Liver (tissue), 9 donors: ENCODE measurements around the gene SMIM10L2A. TPM values are rescaled to one million over a fixed set of nuclear protein-coding genes. Genes with fewer than 3 reads are reported as not detected.

Source experiments
- DNase-seq: peaks from one replicate; pipeline ENCODE4 v3.0.0-alpha.2; 2017; ENCODE audit warnings: low spot score
- H3K27ac ChIP-seq, 2 donors: one replicate each; pipeline ENCODE4 v1.7.0; 2013; ENCODE audit warnings: inconsistent platforms in 2 of 2, low read length in 2 of 2, control low read depth in 1 of 2, low read depth in 1 of 2, mild to moderate bottlenecking in 1 of 2
- H3K27me3 ChIP-seq, 4 donors: one replicate each; pipeline versions ENCODE4 v1.6.1 to v1.7.0; 2013; ENCODE audit warnings: low read length in 3 of 4, inconsistent platforms in 1 of 4, mild to moderate bottlenecking in 1 of 4, moderate library complexity in 1 of 4; ENCODE audit not compliant: control insufficient read depth in 4 of 4, insufficient read depth in 4 of 4
- H3K36me3 ChIP-seq, 4 donors: one replicate each; pipeline versions ENCODE4 v1.6.1 to v1.7.0; 2013; ENCODE audit warnings: low read length in 3 of 4, mild to moderate bottlenecking in 3 of 4, low read depth in 1 of 4, moderate library complexity in 1 of 4; ENCODE audit not compliant: control insufficient read depth in 4 of 4, insufficient read depth in 3 of 4
- H3K4me1 ChIP-seq, 4 donors: one replicate each; pipeline versions ENCODE4 v1.6.1 to v1.7.0; 2013; ENCODE audit warnings: low read length in 3 of 4, mild to moderate bottlenecking in 3 of 4, moderate library complexity in 1 of 4; ENCODE audit not compliant: control insufficient read depth in 4 of 4, insufficient read depth in 4 of 4
- H3K4me3 ChIP-seq, 3 donors: one replicate each; pipeline versions ENCODE4 v1.6.1 to v1.7.0; 2013; ENCODE audit warnings: low read length in 3 of 3, control low read depth in 1 of 3, low read depth in 1 of 3, mild to moderate bottlenecking in 1 of 3
- H3K9ac ChIP-seq, 2 donors: one replicate each; pipeline ENCODE4 v1.7.0; 2013; ENCODE audit warnings: low read length in 2 of 2, mild to moderate bottlenecking in 2 of 2, moderate library complexity in 2 of 2, control low read depth in 1 of 2, low read depth in 1 of 2
- H3K9me3 ChIP-seq, 4 donors: one replicate each; pipeline versions ENCODE4 v1.6.1 to v1.7.0; 2013; ENCODE audit warnings: low read length in 3 of 4; ENCODE audit not compliant: control insufficient read depth in 4 of 4
- EGR1 ChIP-seq, 2 donors: IDR thresholded peaks; 2 replicates each; pipeline ENCODE4 v1.6.1; 2016 to 2018; ENCODE audit warnings: antibody characterized with exemption in 2 of 2, low read depth in 2 of 2
- FOXA1 ChIP-seq: IDR thresholded peaks from 2 replicates; pipeline ENCODE4 v1.6.1; 2016; ENCODE audit warnings: antibody characterized with exemption
- FOXA2 ChIP-seq: IDR thresholded peaks from 2 replicates; pipeline ENCODE4 v1.6.1; 2016; ENCODE audit warnings: antibody characterized with exemption
- HNF4A ChIP-seq, 2 donors: conservative IDR thresholded peaks; 2 replicates each; pipeline ENCODE4 v1.6.1; 2016; ENCODE audit warnings: antibody characterized with exemption in 2 of 2, mild to moderate bottlenecking in 2 of 2
- HNF4G ChIP-seq: IDR thresholded peaks from 2 replicates; pipeline ENCODE4 v1.6.1; 2016; ENCODE audit warnings: antibody characterized with exemption
- JUND ChIP-seq, 2 donors: IDR thresholded peaks; 2 replicates each; pipeline ENCODE4 v1.6.1; 2016; ENCODE audit warnings: antibody characterized with exemption in 2 of 2
- MAX ChIP-seq: IDR thresholded peaks from 2 replicates; pipeline ENCODE4 v1.6.1; 2016; ENCODE audit warnings: antibody characterized with exemption
- RAD21 ChIP-seq, 2 donors: IDR thresholded peaks; 2 replicates each; pipeline ENCODE4 v1.6.1; 2016; ENCODE audit warnings: antibody characterized with exemption in 2 of 2, mild to moderate bottlenecking in 2 of 2
- SP1 ChIP-seq: IDR thresholded peaks from 2 replicates; pipeline ENCODE4 v1.6.1; 2018; ENCODE audit warnings: antibody characterized with exemption, mild to moderate bottlenecking
- TAF1 ChIP-seq: conservative IDR thresholded peaks from 2 replicates; pipeline ENCODE4 v1.6.1; 2016; ENCODE audit warnings: antibody characterized with exemption, mild to moderate bottlenecking
- YY1 ChIP-seq: IDR thresholded peaks from 2 replicates; pipeline ENCODE4 v1.6.1; 2016; ENCODE audit warnings: antibody characterized with exemption, mild to moderate bottlenecking
- WGBS: extraction: QIAGEN DNeasy Blood & Tissue Kit; methylation state at CpG from one replicate; pipeline ENCODE4 v1.1.7; 2013; 5-methylcytosine and 5-hydroxymethylcytosine counted together
- polyA plus RNA-seq, 2 donors: library from polyadenylated mRNA; stranded (reverse) in 1 of 2; unstranded in 1 of 2; fragments of 200-250 nt in 1 of 2; fragments of >200 nt in 1 of 2; fragmentation: Nextera tagmentation in 1 of 2; extraction: Ambion mirVana in 1 of 2; gene quantifications; one replicate each; pipeline versions ENCODE4 v1.2.1 to v1.2.3, GENCODE V29; 2013 to 2015
- total RNA-seq, 2 donors: library from RNA; depleted of rRNA; stranded (reverse); fragments of >200 nt; gene quantifications; one replicate each; pipeline ENCODE4 v1.2.3, GENCODE V29; 2014
- TF ChIP-seq, protein P1 (sequence below): IDR thresholded peaks from 2 replicates; pipeline ENCODE4 v1.6.1; 2016; ENCODE audit warnings: antibody characterized with exemption, mild to moderate bottlenecking
- TF ChIP-seq, protein P2 (sequence below): IDR thresholded peaks from 2 replicates; pipeline ENCODE4 v1.6.1; 2016; ENCODE audit warnings: antibody characterized with exemption
- TF ChIP-seq, protein P3 (sequence below): fragments of 150-350 bp; IDR thresholded peaks from 2 replicates; pipeline ENCODE4 v1.5.1; 2017; ENCODE audit warnings: improper control_type of control experiment, low read depth, low read length; ENCODE audit not compliant: missing input control
- donor health status: healthy.
- donor health status: healthy.
- donor health status: healthy.
- donor health status: healthy.
- donor health status: healthy.

SMIM10L2A gene
- total and polyA plus RNA-seq, 4 donors, result 0.07 to 0.98 (median 0.13) TPM

GRCh38 chrX:135389243-135389642 lies 32.5 kb upstream of the SMIM10L2A start:
- WGBS, result 82% methylated on average over 1 of the region's 1 CpG
- Histone ChIP-seq H3K4me1 (no peaks in the 10 kb centered on the region), H3K27me3 (no peaks in the 10 kb centered on the region), H3K4me3 (no peak overlapping the region), H3K36me3 (no peaks in the 10 kb centered on the region), H3K9me3 (no peaks in the 10 kb centered on the region), H3K27ac (no peak overlapping the region), H3K9ac (no peak overlapping the region)
- TF ChIP-seq FOXA2 (no peak), YY1 (no peak), RAD21 (IDR thresholded peaks at IDR 0.05) (no peak), EGR1 (IDR thresholded peaks at IDR 0.05; ENCODE audit: low read depth in 2 of 2) (no peak), HNF4G (no peak), SP1 (no peak), MAX (no peak), FOXA1 (no peak)
- TF ChIP-seq, protein P1, sequence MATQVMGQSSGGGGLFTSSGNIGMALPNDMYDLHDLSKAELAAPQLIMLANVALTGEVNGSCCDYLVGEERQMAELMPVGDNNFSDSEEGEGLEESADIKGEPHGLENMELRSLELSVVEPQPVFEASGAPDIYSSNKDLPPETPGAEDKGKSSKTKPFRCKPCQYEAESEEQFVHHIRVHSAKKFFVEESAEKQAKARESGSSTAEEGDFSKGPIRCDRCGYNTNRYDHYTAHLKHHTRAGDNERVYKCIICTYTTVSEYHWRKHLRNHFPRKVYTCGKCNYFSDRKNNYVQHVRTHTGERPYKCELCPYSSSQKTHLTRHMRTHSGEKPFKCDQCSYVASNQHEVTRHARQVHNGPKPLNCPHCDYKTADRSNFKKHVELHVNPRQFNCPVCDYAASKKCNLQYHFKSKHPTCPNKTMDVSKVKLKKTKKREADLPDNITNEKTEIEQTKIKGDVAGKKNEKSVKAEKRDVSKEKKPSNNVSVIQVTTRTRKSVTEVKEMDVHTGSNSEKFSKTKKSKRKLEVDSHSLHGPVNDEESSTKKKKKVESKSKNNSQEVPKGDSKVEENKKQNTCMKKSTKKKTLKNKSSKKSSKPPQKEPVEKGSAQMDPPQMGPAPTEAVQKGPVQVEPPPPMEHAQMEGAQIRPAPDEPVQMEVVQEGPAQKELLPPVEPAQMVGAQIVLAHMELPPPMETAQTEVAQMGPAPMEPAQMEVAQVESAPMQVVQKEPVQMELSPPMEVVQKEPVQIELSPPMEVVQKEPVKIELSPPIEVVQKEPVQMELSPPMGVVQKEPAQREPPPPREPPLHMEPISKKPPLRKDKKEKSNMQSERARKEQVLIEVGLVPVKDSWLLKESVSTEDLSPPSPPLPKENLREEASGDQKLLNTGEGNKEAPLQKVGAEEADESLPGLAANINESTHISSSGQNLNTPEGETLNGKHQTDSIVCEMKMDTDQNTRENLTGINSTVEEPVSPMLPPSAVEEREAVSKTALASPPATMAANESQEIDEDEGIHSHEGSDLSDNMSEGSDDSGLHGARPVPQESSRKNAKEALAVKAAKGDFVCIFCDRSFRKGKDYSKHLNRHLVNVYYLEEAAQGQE, result no peak
- TF ChIP-seq, protein P2, sequence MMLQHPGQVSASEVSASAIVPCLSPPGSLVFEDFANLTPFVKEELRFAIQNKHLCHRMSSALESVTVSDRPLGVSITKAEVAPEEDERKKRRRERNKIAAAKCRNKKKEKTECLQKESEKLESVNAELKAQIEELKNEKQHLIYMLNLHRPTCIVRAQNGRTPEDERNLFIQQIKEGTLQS, result no peak
- TF ChIP-seq, protein P3, sequence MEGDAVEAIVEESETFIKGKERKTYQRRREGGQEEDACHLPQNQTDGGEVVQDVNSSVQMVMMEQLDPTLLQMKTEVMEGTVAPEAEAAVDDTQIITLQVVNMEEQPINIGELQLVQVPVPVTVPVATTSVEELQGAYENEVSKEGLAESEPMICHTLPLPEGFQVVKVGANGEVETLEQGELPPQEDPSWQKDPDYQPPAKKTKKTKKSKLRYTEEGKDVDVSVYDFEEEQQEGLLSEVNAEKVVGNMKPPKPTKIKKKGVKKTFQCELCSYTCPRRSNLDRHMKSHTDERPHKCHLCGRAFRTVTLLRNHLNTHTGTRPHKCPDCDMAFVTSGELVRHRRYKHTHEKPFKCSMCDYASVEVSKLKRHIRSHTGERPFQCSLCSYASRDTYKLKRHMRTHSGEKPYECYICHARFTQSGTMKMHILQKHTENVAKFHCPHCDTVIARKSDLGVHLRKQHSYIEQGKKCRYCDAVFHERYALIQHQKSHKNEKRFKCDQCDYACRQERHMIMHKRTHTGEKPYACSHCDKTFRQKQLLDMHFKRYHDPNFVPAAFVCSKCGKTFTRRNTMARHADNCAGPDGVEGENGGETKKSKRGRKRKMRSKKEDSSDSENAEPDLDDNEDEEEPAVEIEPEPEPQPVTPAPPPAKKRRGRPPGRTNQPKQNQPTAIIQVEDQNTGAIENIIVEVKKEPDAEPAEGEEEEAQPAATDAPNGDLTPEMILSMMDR, result no peak
- no peak for DNase-seq

DNA sequence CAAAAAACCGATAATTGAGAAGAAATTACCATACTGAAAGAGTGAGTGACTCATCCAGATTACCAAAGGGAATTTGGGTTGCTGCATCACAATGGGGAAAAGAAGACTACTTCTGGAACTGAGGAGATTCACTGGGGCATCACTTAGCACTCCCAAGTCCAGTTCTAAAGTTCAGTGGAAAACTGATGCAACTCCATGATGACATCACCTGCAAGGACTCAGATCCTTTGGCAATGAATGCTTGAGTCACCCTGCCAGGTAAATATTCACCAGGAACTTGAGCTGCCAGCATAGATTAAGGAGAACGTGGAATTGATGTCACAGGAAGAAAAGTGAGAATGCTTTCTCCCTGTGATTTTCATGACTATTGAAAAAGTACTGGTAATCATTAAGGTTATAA lies 32.0 kb upstream of the SMIM10L2A start:
- no peak for DNase-seq
- TF ChIP-seq HNF4G (peak; percentile 41), JUND (IDR thresholded peaks at IDR 0.05) (peak in 1 of 2 donors; percentile 74), SP1 (no peak), HNF4A (conservative IDR thresholded peaks at IDR 0.05) (peak; percentile 42 to 79), TAF1 (no peak)
- TF ChIP-seq, protein P2, result peak; percentile 82
- Histone ChIP-seq H3K36me3 (no peaks in the 10 kb centered on the region), H3K9ac (no peak overlapping the region), H3K27ac (no peak overlapping the region), H3K27me3 (no peaks in the 10 kb centered on the region), H3K4me1 (no peaks in the 10 kb centered on the region), H3K9me3 (no peaks in the 10 kb centered on the region), H3K4me3 (no peak overlapping the region)
- WGBS, result 54% methylated on average over 2 of the region's 2 CpGs
